Stomach (tissue), 4 donors: Measurements from ENCODE around the gene DHFR2.

ENCODE experiments used
- CTCF ChIP-seq, 7 experiments: fragments of 450-650 bp in 4 of 7; fragments of 200-600 bp in 3 of 7; sonication (generic) in 3 of 7; IDR thresholded peaks; one replicate each; pipeline ENCODE4 v1.5.1; 2016 to 2019; ENCODE audit warnings: antibody characterized with exemption in 7 of 7, control low read depth in 2 of 7, mild to moderate bottlenecking in 1 of 7
- POLR2AphosphoS5 ChIP-seq, 3 donors: sonication (generic); formaldehyde crosslinking; IDR thresholded peaks; one replicate each; pipeline ENCODE4 v1.6.1; 2016; ENCODE audit warnings: antibody characterized with exemption in 3 of 3

DNA sequence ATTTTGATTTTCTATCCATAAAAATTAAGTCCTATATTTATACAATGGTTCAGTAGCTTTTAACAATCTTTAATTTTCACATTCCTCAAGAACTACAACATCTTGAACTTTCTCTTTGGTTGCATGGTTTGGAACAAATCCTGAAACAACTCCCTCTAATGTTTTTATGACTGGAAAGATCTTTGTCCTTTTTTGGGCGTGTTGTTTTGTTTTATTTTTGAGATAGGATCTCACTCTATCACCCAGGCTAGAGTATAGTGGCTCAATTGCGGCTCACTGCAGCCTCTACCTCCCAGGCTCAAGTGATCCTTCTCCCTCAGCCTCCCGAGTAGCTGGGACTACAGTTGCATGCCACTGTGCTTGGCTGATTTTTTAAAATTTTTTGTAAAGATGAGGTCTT lies 38.3 kb downstream of the DHFR2 start:
- TF ChIP-seq CTCF (IDR thresholded peaks at IDR 0.05) = no peak
- TF ChIP-seq POLR2AphosphoS5 (IDR thresholded peaks at IDR 0.05) = no peak
